A549 (cell line): ENCODE results near the gene PHIP. TPM values are rescaled to one million over a fixed set of nuclear protein-coding genes. Genes with fewer than 3 reads are reported as not detected.

Source experiments
- ATAC-seq, 2 experiments: fragments of 200-7000 bp in 1 of 2; fragments of >200 bp in 1 of 2; cut with Nextera tagmentation in 1 of 2; cut with Tn5 transposase in 1 of 2; 3 replicates each; pipeline versions ENCODE4 v1.8.0 to v1.9.1; 2018 to 2020; ENCODE audit warnings: mild to moderate bottlenecking in 1 of 2, moderate library complexity in 1 of 2
- CTCF ChIA-PET: fragments of 300-600 bp; sonication (Branson Sonifier 250); formaldehyde crosslinking; extraction: SDS; loops from one replicate; lab custom pipeline; 2021; ENCODE audit warnings: antibody characterized with exemption, inconsistent platforms; lab: Yijun Ruan, JAX
- POLR2A ChIA-PET: fragments of 350-600 bp; formaldehyde crosslinking; extraction: SDS; loops from one replicate; lab custom pipeline; 2021; ENCODE audit warnings: antibody characterized with exemption, inconsistent platforms; lab: Yijun Ruan, JAX
- DNase-seq, 2 experiments: peaks; one replicate each; pipeline versions ENCODE4 v3.0.0 to v3.0.0-alpha.2; 2011 to 2016; ENCODE audit warnings: low read depth in 1 of 2, low spot score in 1 of 2
- FAIRE-seq: peaks from 2 replicates; lab custom pipeline; 2011; peaks lifted over from hg19 to GRCh38; lab: Jason Lieb, UNC
- H3K27ac ChIP-seq, 2 experiments: fragments of >200 bp; sonication (Bioruptor Twin); formaldehyde crosslinking; 3 replicates each; pipeline ENCODE4 v1.5.1; 2016 to 2017
- H3K4me1 ChIP-seq: fragments of >200 bp; sonication (Bioruptor Twin); formaldehyde crosslinking; 3 replicates; pipeline ENCODE4 v1.6.1; 2016
- H3K4me2 ChIP-seq: fragments of >200 bp; sonication (Bioruptor Twin); formaldehyde crosslinking; 3 replicates; pipeline ENCODE4 v1.6.1; 2016
- H3K4me3 ChIP-seq: fragments of >200 bp; sonication (Bioruptor Twin); formaldehyde crosslinking; 3 replicates; pipeline ENCODE4 v1.5.1; 2016
- H3K9me3 ChIP-seq: fragments of >200 bp; sonication (Bioruptor Twin); formaldehyde crosslinking; 3 replicates; pipeline ENCODE4 v1.6.1; 2016
- ATOH8 ChIP-seq: fragments of 250-450 bp; sonication (Bioruptor Pico); IDR thresholded peaks from 2 replicates; pipeline ENCODE4 v1.5.0; 2020; ENCODE audit warnings: low read depth, mild to moderate bottlenecking, moderate library complexity
- BHLHE40 ChIP-seq: IDR thresholded peaks from 2 replicates; pipeline ENCODE4 v1.6.1; 2012; ENCODE audit warnings: low read depth, low read length, inconsistent platforms
- CEBPB ChIP-seq, 2 experiments: fragments of >200 bp in 1 of 2; sonication (Bioruptor Twin) in 1 of 2; formaldehyde crosslinking in 1 of 2; IDR thresholded peaks; 2 replicates each; pipeline ENCODE4 v1.6.1; 2012 to 2016
- CHD2 ChIP-seq: fragments of 150-350 bp; IDR thresholded peaks from 2 replicates; pipeline ENCODE4 v1.6.1; 2014; ENCODE audit warnings: low read length; ENCODE audit not compliant: partially characterized antibody
- E2F6 ChIP-seq: IDR thresholded peaks from 2 replicates; pipeline ENCODE4 v1.6.1; 2012; ENCODE audit warnings: low read depth, borderline replicate concordance
- EHF ChIP-seq: fragments of 250-450 bp; sonication (Bioruptor Pico); IDR thresholded peaks from 2 replicates; pipeline ENCODE4 v1.5.0; 2020; ENCODE audit warnings: mild to moderate bottlenecking
- EP300 ChIP-seq, 2 experiments: fragments of >200 bp; sonication (Bioruptor Twin); formaldehyde crosslinking; IDR thresholded peaks; 2 replicates in 1 of 2; 3 replicates in 1 of 2; pipeline ENCODE4 v1.6.1; 2016 to 2017
- GATA3 ChIP-seq: IDR thresholded peaks from 2 replicates; pipeline ENCODE4 v1.6.1; 2012; ENCODE audit warnings: borderline replicate concordance
- HEYL ChIP-seq: fragments of 250-450 bp; sonication (Bioruptor Pico); IDR thresholded peaks from 2 replicates; pipeline ENCODE4 v1.8.0; 2021; ENCODE audit warnings: mild to moderate bottlenecking, moderate library complexity
- HOXA7 ChIP-seq: fragments of 250-450 bp; sonication (Bioruptor Pico); IDR thresholded peaks from 2 replicates; pipeline ENCODE4 v1.5.0; 2020; ENCODE audit warnings: mild to moderate bottlenecking, moderate library complexity
- HOXB13 ChIP-seq: fragments of 250-450 bp; sonication (Bioruptor Pico); IDR thresholded peaks from 2 replicates; pipeline ENCODE4 v1.5.0; 2020; ENCODE audit warnings: low read depth, mild to moderate bottlenecking, moderate library complexity
- JUN ChIP-seq, 2 experiments: fragments of >200 bp; sonication (Bioruptor Twin); formaldehyde crosslinking; IDR thresholded peaks; 2 replicates in 1 of 2; 3 replicates in 1 of 2; pipeline ENCODE4 v1.6.1; 2016 to 2017
- KDM1A ChIP-seq: fragments of 200-600 bp; sonication (generic); IDR thresholded peaks from 2 replicates; pipeline ENCODE4 v1.6.1; 2016; ENCODE audit warnings: low read depth, mild to moderate bottlenecking
- KDM5A ChIP-seq: fragments of 200-600 bp; sonication (generic); IDR thresholded peaks from 2 replicates; pipeline ENCODE4 v1.6.1; 2016; ENCODE audit warnings: antibody characterized with exemption, mild to moderate bottlenecking
- MAFK ChIP-seq: fragments of 450-650 bp; IDR thresholded peaks from 2 replicates; pipeline ENCODE4 v1.6.1; 2014; ENCODE audit not compliant: partially characterized antibody
- MYC ChIP-seq: IDR thresholded peaks from 2 replicates; pipeline ENCODE4 v1.6.1; 2012; ENCODE audit warnings: mild to moderate bottlenecking, inconsistent platforms, low read length, improper control_type of control experiment, borderline replicate concordance
- RAD21 ChIP-seq, 2 experiments: fragments of >200 bp in 1 of 2; sonication (Bioruptor Twin) in 1 of 2; formaldehyde crosslinking in 1 of 2; IDR thresholded peaks in 1 of 2; conservative IDR thresholded peaks in 1 of 2; 2 replicates in 1 of 2; 3 replicates in 1 of 2; pipeline ENCODE4 v1.6.1; 2012 to 2018; ENCODE audit warnings: inconsistent platforms in 1 of 2
- RNF2 ChIP-seq: fragments of 200-600 bp; sonication (generic); IDR thresholded peaks from 2 replicates; pipeline ENCODE4 v1.6.1; 2016; ENCODE audit warnings: low read depth, mild to moderate bottlenecking, antibody characterized with exemption, moderate library complexity, borderline replicate concordance
- TP53 ChIP-seq: fragments of 250-450 bp; sonication (Bioruptor Pico); IDR thresholded peaks from 2 replicates; pipeline ENCODE4 v1.5.0; 2021; ENCODE audit warnings: mild to moderate bottlenecking, moderate library complexity
- ZFP36 ChIP-seq: fragments of 450-650 bp; IDR thresholded peaks from 2 replicates; pipeline ENCODE4 v1.6.1; 2014; ENCODE audit warnings: borderline replicate concordance; ENCODE audit not compliant: partially characterized antibody
- ZSCAN20 ChIP-seq: fragments of 250-450 bp; sonication (Bioruptor Pico); IDR thresholded peaks from 2 replicates; pipeline ENCODE4 v1.8.0; 2022; ENCODE audit warnings: mild to moderate bottlenecking, moderate library complexity
- WGBS: methylation state at CpG from one replicate; pipeline ENCODE4 v1.1.6; 2017; ENCODE audit errors: missing lambda C conversion rate; 5-methylcytosine and 5-hydroxymethylcytosine counted together
- polyA plus RNA-seq, 4 experiments: library from polyadenylated mRNA; depleted of rRNA in 3 of 4; stranded (reverse); fragments of >200 nt; fragmentation: RNase III in 1 of 4; extraction: RNeasy Plus Mini Kit Qiagen cat#74134 plus additional on column Dnase treatment in 1 of 4; gene quantifications; 2 replicates in 3 of 4; 3 replicates in 1 of 4; pipeline ENCODE4 v1.2.3, GENCODE V29; 2011 to 2017
- TF ChIP-seq, protein P1 (sequence below): fragments of 450-650 bp; IDR thresholded peaks from 2 replicates; pipeline ENCODE4 v1.6.1; 2014; ENCODE audit warnings: antibody characterized with exemption
- TF ChIP-seq, protein P2 (sequence below): IDR thresholded peaks from 2 replicates; pipeline ENCODE4 v1.6.1; 2012
- TF ChIP-seq, protein P3 (sequence below): IDR thresholded peaks from 2 replicates; pipeline ENCODE4 v1.6.1; 2012

Gene PHIP
- polyA plus RNA-seq, 2 of the 4 experiments (the other 2 are of a cell fraction): 7.2 to 14.9 TPM

DNA sequence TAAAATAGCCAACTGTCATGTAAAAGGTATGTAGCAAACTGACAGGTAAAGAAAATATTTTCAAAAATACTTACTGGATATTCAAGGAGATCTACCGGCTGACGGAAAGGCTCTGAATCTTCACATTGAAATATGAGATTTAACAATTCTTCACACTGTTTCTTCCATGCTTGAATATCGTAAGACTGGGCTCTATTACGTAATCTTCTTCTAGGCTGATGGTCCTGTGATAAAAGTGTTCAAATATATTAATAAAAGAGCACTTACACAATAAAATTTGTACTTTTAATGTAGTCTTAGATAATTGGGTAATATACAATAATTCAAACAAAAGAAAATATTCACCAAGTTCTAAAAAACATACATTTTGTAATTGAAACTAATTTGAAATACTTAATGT lies 123.3 kb downstream of the PHIP start:
- H3K4me3 ChIP-seq: no peak overlapping the region
- CTCF ChIA-PET: no interaction called here
- H3K27ac ChIP-seq: no peak overlapping the region
- no peak for DNase-seq
- ATAC-seq: no peak
- peaks cover 4% of the 10 kb centered on the region; the same call in 1 of the 3 replicates for H3K9me3 ChIP-seq
- TF ChIP-seq GATA3 (no peak), MAFK (no peak), CEBPB (IDR thresholded peaks at IDR 0.05) (0 out of 4 replicates have a peak, but pooled peaks of 1 of the 2 experiments have one; percentile 20), TP53 (CRISPR knock-in tag) (no peak), E2F6 (no peak)
- TF ChIP-seq, protein P1, sequence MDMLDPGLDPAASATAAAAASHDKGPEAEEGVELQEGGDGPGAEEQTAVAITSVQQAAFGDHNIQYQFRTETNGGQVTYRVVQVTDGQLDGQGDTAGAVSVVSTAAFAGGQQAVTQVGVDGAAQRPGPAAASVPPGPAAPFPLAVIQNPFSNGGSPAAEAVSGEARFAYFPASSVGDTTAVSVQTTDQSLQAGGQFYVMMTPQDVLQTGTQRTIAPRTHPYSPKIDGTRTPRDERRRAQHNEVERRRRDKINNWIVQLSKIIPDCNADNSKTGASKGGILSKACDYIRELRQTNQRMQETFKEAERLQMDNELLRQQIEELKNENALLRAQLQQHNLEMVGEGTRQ: no peak
- TF ChIP-seq, protein P2, sequence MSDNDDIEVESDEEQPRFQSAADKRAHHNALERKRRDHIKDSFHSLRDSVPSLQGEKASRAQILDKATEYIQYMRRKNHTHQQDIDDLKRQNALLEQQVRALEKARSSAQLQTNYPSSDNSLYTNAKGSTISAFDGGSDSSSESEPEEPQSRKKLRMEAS: no peak
- TF ChIP-seq, all 56 proteins: peak for 1
- FAIRE-seq: no peak
- H3K4me2 ChIP-seq: no peak overlapping the region
- WGBS: 94% methylated on average over 4 of the region's 4 CpGs
- no peaks in the 10 kb centered on the region for H3K4me1 ChIP-seq
- POLR2A ChIA-PET: no interaction called here

DNA sequence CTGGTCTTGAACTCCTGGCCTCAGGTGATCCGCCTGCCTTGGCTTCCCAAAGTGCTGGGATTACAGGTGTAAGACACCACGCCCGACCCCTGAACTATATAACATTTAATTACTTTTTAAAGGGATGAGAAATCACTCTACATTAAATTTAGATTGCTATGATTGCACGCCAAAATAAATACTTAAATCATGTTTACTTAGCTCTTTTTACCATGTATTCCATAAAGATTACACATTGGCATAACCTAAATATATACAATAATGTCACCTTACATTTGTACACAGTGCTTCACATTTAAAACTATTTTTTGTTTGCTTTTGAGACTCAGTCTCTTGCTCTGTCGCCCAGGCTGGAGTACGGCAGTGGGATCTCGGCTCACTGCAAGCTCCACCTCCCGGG lies 124.3 kb downstream of the PHIP start:
- H3K4me1 ChIP-seq: no peaks in the 10 kb centered on the region
- FAIRE-seq (no peak), DNase-seq (no peak), ATAC-seq (no peak)
- H3K27ac ChIP-seq: no peak overlapping the region
- H3K4me2 ChIP-seq: no peak overlapping the region
- ChIA-PET CTCF (interaction anchor here (0.6 kb wide), 1 partner anchor 572 kb away, joined by 4 read pairs; no protein-coding TSS in a partner anchor), POLR2A (no interaction called here)
- 95% methylated on average over 8 of the region's 8 CpGs for WGBS
- TF ChIP-seq RAD21 (conservative IDR thresholded peaks at IDR 0.05 in 1 of 2, IDR thresholded peaks at IDR 0.05 in 1 of 2) (no peak), ATOH8 (CRISPR knock-in tag) (no peak), ZFP36 (no peak), HOXA7 (CRISPR knock-in tag) (no peak), MAFK (no peak), MYC (no peak), KDM1A (no peak)
- no peak overlapping the region for H3K4me3 ChIP-seq
- peaks cover 11% of the 10 kb centered on the region for H3K9me3 ChIP-seq

DNA sequence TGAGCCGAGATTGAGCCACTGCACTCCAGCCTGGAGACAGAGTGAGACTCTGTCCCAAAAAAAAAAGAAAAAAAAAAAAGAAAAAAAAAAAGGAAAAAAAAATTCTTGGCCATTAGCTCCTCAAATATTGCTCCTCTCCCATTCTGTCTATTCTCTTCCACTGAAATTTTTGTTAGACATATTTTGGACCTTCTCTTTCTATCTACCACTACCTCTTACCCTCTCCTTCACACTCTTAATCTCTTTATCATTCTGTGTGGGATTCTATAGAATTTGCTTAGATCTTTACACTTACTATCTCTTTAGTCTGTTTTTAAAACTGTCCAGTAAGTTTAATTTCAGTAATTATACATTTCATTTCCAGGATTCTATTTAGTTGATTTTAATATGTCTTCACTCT lies 125.7 kb downstream of the PHIP start:
- CTCF ChIA-PET: no interaction called here
- DNase-seq (no peak), FAIRE-seq (no peak), ATAC-seq (no peak)
- WGBS: 88% methylated on average over 1 of the region's 1 CpG
- no peak overlapping the region for H3K4me2 ChIP-seq
- H3K4me3 ChIP-seq: no peak overlapping the region
- no peak for TF ChIP-seq HOXB13 (CRISPR knock-in tag)
- TF ChIP-seq, protein P3, sequence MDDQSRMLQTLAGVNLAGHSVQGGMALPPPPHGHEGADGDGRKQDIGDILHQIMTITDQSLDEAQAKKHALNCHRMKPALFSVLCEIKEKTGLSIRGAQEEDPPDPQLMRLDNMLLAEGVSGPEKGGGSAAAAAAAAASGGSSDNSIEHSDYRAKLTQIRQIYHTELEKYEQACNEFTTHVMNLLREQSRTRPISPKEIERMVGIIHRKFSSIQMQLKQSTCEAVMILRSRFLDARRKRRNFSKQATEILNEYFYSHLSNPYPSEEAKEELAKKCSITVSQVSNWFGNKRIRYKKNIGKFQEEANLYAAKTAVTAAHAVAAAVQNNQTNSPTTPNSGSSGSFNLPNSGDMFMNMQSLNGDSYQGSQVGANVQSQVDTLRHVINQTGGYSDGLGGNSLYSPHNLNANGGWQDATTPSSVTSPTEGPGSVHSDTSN: no peak
- no peak for TF ChIP-seq HEYL (CRISPR knock-in tag)
- TF ChIP-seq E2F6: no peak
- TF ChIP-seq BHLHE40: no peak
- no peak for TF ChIP-seq EHF
- TF ChIP-seq ZSCAN20 (CRISPR knock-in tag): no peak
- TF ChIP-seq JUN (IDR thresholded peaks at IDR 0.05): no peak
- TF ChIP-seq KDM5A: no peak
- TF ChIP-seq MAFK: no peak
- no peak for TF ChIP-seq RNF2
- TF ChIP-seq CHD2: no peak
- no peak for TF ChIP-seq EP300 (IDR thresholded peaks at IDR 0.05)
- TF ChIP-seq, protein P2: no peak
- no peak for TF ChIP-seq CEBPB (IDR thresholded peaks at IDR 0.05)
- POLR2A ChIA-PET: no interaction called here
- no peaks in the 10 kb centered on the region for H3K4me1 ChIP-seq
- H3K27ac ChIP-seq: no peak overlapping the region
- H3K9me3 ChIP-seq: peaks cover 13% of the 10 kb centered on the region
